GM18526 (cell line): ENCODE results near the gene COL6A1.

Experiments used
- POLR2A ChIP-seq: IDR thresholded peaks from 3 replicates; pipeline ENCODE4 v1.6.1; 2011; ENCODE audit not compliant: insufficient read length; ENCODE audit errors: extremely low read depth

The COL6A1 gene

DNA sequence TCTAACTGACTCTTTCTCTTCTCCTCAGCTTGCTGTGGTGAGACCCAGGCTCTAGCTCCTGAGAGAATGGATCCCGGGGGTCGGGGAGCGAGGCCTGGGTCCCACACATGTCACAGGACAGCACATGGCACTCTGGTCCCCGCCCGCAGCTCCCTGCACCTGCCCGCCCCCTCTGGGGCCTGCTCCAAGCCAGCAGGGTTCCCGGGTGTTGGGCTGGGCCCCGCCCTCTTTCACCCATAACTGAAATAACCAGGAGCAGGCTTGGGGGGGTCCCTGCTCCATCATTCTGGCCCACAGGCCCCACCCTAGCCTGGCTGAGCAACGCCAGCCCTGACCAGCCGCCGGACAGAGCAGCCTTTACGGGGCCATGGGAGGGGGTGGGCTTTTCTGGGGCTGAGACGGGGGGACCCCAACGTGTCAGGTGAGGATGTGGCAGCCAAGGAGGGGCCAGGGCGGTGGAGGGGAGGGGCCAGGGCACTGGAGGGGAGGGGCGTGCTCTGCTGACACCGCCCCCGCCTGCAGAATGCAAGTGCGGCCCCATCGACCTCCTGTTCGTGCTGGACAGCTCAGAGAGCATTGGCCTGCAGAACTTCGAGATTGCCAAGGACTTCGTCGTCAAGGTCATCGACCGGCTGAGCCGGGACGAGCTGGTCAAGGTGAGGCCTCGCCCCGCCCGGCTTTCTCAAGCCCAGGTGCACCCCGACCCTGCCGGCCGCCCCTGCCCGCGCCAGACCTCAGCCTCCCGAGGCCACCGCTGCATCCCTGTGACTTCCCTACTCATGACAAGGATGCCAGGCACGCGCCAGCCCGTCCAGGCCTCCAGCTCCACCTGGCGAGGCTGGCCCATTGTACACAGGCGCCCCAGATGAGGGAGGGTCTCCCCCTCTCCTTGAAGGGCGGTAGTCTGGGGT, 19.4 kb downstream of the COL6A1 start:
- no peak for TF ChIP-seq POLR2A

DNA sequence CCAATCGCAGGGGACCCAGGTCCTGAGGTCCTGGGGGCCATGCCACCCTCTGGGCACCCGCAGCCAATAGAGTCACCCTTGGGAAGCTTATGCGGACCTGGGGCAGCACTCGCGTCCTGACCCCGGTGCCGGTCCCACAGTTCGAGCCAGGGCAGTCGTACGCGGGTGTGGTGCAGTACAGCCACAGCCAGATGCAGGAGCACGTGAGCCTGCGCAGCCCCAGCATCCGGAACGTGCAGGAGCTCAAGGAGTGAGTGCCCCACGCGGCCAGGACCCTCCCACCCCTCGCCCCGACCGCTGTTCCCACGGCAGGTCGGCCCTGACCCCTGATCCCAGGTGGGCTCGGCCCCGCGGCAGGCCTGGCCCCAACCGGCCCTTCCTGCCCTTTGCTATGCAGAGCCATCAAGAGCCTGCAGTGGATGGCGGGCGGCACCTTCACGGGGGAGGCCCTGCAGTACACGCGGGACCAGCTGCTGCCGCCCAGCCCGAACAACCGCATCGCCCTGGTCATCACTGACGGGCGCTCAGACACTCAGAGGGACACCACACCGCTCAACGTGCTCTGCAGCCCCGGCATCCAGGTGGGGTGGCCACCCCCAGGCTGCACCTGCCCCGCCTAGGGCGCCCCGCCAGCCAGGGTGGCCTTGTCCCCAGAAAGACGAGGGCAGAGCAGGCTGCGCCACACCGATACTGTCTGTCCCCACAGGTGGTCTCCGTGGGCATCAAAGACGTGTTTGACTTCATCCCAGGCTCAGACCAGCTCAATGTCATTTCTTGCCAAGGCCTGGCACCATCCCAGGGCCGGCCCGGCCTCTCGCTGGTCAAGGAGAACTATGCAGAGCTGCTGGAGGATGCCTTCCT, 20.5 kb downstream of the COL6A1 start:
- no peak for TF ChIP-seq POLR2A

DNA sequence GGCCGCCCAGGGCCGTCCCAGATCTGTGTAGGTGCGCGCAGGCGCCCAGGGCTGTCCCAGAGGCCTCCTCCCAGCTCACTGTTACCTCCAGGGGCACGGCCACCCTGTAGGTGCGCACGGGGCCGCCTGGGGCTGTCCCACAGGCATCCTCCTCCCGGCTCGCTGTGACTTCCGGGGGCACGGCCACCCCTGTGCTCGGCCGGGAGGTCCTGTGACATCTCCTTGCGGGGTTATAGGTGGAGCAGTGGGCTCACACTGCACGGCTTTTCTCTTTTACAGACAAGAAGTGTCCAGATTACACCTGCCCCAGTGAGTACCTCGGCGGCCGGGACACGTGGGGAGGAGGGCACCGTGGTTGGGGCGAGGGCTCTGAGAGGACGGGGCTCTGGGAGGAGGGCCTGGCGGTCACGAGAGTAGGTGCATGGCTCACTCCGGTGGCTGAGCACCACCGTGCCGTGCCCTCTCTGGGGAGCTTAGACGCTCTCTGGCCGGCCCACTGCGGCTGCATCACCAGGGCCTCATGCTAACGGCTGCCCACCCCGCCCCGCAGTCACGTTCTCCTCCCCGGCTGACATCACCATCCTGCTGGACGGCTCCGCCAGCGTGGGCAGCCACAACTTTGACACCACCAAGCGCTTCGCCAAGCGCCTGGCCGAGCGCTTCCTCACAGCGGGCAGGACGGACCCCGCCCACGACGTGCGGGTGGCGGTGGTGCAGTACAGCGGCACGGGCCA, 21.4 kb downstream of the COL6A1 start:
- TF ChIP-seq POLR2A = no peak

DNA sequence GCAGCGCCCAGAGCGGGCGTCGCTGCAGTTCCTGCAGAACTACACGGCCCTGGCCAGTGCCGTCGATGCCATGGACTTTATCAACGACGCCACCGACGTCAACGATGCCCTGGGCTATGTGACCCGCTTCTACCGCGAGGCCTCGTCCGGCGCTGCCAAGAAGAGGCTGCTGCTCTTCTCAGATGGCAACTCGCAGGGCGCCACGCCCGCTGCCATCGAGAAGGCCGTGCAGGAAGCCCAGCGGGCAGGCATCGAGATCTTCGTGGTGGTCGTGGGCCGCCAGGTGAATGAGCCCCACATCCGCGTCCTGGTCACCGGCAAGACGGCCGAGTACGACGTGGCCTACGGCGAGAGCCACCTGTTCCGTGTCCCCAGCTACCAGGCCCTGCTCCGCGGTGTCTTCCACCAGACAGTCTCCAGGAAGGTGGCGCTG, 22.0 kb downstream of the COL6A1 start:
- no peak for TF ChIP-seq POLR2A

DNA sequence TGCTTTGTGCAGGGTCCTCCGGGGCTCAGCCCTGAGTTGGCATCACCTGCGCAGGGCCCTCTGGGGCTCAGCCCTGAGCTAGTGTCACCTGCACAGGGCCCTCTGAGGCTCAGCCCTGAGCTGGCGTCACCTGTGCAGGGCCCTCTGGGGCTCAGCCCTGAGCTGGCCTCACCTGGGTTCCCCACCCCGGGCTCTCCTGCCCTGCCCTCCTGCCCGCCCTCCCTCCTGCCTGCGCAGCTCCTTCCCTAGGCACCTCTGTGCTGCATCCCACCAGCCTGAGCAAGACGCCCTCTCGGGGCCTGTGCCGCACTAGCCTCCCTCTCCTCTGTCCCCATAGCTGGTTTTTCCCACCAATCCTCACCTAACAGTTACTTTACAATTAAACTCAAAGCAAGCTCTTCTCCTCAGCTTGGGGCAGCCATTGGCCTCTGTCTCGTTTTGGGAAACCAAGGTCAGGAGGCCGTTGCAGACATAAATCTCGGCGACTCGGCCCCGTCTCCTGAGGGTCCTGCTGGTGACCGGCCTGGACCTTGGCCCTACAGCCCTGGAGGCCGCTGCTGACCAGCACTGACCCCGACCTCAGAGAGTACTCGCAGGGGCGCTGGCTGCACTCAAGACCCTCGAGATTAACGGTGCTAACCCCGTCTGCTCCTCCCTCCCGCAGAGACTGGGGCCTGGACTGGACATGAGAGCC, 22.7 kb downstream of the COL6A1 start:
- no peak for TF ChIP-seq POLR2A

DNA sequence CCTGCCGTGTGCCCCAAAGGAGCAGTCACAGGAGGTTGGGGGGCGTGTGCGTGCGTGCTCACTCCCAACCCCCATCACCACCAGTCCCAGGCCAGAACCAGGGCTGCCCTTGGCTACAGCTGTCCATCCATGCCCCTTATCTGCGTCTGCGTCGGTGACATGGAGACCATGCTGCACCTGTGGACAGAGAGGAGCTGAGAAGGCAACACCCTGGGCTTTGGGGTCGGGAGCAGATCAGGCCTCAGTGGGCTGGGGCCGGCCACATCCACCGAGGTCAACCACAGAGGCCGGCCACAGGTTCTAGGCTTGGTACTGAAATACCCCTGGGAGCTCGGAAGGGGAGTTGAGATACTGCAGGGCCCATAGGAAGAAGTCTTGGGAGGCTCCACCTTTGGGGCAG, 23.5 kb downstream of the COL6A1 start:
- no peak for TF ChIP-seq POLR2A

DNA sequence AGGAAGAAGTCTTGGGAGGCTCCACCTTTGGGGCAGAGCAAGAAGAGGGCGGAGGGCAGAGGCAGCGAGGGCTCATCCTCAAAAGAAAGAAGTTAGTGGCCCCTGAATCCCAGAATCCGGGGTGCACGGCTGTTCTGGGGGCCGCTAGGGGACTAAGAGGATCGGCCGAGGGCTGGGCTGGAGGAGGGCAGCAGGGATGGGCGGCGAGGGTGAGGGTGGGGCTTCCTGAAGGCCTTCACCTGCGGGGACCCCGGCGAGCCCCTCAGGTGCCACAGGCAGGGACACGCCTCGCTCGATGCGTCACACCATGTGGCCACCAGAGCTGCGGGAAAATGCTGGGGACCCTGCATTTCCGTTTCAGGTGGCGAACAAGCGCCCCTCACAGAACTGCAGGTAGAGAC, 23.9 kb downstream of the COL6A1 start:
- no peak for TF ChIP-seq POLR2A

DNA sequence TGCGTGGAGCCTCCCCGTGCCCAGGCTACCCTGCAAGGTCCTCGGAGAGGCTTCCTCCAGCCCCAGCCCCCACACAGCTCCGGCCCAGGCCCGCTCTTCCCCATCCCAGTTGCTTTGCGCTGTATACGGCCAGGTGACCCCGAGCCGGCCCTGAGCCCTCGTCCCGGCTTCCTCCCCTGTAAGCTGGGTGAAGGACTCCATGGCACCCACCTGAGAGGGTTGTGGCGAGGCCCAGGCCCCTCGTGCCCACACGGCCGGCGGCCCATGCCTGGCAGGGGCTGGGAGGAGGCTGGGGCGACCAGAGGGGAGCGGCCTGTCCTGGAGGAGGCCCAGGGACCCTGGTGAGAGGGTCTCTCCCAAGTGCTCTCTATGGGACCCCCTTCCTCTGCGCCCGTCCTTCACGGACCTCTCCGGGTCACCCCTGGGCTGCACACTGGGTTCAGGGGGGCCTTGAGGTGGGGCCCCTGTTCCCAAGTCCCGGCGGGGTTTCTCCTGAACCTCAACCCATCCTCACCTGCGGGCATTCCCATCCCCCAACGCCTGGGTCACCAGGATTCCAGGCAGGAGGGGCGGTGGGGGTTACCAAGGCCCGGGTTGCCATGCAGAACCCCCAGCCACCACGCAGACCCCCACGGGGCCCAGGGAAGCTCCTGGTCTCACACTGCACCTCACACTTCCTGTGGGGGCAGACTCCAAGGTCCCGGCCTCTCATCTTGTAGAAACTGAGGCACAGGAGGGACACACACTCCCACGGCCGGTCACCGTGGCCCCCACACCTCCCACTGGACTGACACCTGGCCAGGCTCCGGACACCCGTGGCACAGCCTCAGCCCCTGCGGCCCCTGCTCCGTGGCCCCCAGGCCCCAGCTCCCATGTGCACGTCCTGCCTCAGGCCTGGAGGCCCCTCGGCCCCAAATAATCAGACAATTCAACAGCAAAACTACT, 25.2 kb downstream of the COL6A1 start:
- TF ChIP-seq POLR2A = no peak

DNA sequence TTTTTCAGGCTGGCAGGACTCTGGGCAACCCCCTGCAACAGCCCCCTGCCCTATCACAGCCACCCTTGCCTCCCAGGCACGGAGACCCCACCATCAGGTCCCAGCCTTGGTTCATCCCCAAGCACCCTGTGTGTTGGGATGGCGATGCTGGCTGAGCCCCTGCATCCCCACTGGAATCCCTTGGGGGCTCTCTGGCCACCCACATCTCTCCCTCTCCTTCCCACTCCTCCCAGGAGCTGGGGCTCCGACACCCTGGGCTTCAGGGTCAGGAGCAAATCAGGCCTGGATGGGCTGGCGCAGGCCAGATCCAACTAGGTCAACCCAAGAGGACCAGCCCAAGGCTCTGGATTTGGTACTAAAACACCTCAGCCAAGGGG, 25.9 kb downstream of the COL6A1 start:
- no peak for TF ChIP-seq POLR2A

DNA sequence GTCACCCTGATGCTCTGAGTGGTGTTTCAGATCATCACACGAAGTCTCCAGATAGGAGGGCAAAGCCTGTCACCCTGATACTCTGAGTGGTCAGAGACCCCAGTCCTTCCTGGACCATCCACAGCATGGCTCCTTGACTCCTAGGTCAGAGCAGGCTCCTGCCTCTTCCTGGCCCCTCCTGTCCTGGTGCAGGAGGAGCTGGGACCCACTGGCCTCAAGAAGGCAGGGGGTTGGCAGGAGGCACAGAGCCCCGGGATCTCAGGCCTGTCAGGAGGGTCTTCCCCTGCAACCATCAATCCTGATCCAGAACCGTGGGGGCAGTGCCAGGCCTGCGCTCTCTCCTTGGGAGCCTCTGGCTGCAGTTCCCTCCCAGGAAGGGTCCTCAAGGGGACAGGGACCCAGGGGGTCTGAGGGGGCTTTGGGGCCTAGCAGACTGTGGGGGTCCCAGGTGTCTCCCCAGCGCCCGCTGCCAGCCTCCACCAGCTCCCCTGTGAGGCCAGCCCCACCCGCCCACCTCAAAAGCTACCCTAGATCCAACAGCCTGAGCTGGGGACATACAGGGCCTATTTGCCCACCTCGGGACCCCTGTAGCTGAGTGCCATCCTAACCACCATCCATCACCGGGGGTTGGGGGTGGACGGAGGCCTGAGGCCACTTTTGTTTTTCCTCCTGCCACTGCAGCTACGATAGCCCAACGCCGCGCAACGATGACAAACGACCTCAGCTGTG, 27.5 kb downstream of the COL6A1 start:
- no peak for TF ChIP-seq POLR2A

DNA sequence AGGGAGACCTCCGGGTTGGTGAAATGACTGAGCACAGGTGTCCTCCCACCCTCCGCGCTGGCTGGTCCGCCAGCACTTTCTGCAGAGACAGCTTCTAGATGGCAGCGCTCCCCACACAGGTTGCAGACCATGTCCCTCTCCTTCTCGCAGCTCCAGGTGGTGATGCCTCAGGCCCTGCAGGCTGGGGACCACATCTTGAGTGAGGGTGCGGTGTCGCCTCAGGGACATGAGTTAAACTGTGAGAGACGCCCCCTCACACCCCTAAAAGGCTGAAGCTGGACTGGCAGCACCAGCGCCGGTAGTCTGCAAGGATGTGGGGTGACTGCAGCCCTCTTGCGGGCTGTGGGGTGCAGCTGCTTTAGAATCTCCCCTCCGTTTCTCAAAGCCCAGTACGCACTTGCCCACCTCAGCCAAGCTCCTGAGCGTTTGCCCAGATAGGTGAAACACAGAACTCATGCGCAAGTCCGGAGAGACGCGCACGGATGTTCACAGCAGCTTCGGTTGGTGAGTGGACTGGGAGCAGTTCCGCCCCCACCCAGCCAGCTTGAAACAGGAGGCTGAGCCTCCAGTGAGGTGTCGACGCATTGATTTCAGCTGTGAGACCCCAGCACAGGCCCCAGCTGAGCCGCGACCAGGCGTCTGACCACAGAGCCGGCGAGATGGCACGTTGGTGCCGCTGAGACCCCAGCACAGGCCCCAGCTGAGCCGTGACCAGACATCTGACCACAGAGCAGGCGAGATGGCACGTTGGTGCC, 28.6 kb downstream of the COL6A1 start:
- no peak for TF ChIP-seq POLR2A

DNA sequence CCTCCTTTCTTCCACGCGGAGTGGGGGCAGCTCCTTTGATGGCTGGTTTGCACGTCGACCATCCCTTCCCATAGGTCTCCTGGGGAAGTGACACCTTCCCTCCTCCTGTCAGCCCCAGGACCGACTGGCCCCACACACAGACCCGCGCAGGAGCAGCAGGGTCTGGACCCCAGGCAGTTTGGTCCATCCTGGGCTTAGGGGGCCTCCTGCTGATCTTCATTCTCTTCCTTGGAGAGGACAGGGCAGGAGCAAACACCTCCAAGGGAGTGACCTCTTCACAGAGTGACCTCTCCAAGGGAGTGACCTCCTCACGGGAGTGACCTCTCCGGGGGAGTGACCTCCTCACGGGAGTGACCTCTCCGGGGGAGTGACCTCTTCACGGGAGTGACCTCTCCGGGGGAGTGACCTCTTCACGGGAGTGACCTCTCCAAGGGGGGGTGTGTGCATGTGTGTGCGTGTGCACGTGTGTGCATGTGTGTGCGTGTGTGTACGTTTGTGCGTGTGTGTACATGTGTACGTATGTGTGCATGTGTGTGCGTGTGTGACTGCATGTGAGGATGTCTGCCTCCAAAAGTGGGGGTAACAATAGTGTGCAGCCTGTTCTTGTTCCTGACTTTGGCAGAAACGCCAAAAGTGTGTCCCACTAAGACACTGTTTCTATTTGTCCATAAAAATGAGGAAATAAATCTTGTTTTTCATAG, 29.8 kb downstream of the COL6A1 start:
- TF ChIP-seq POLR2A = no peak
